WTC11 (cell line): Measurements from ENCODE around the gene OTUD7B. TPM values are rescaled to one million over a fixed set of nuclear protein-coding genes. Genes with fewer than 3 reads are reported as not detected.

Source experiments
- ATAC-seq: fragments of 200-7000 bp; cut with Tn5 transposase; 2 replicates; pipeline ENCODE4 v1.10.0; 2021; ENCODE audit warnings: mild to moderate bottlenecking, moderate library complexity
- CTCF ChIA-PET: fragments of 300-600 bp; sonication (Branson Sonifier 250); formaldehyde crosslinking; loops from one replicate; lab custom pipeline; 2021; ENCODE audit warnings: antibody characterized with exemption; lab: Charles Lee
- POLR2A ChIA-PET: fragments of 350-600 bp; sonication (Branson Sonifier 250); formaldehyde crosslinking; loops from one replicate; lab custom pipeline; 2021; ENCODE audit warnings: antibody characterized with exemption; lab: Charles Lee
- DNase-seq: peaks from one replicate; pipeline ENCODE4 v3.0.0; 2021; ENCODE audit warnings: low spot score
- H3K27ac Mint-ChIP-seq: 2 replicates; pipeline ENCODE4 v1.8.0; 2021; ENCODE audit warnings: mixed read lengths
- H3K27me3 Mint-ChIP-seq: 2 replicates; pipeline ENCODE4 v1.8.0; 2021; ENCODE audit warnings: low read depth, mild to moderate bottlenecking, moderate library complexity, mixed read lengths
- H3K36me3 Mint-ChIP-seq: 2 replicates; pipeline ENCODE4 v1.8.0; 2021; ENCODE audit warnings: mixed read lengths
- H3K4me1 Mint-ChIP-seq: 2 replicates; pipeline ENCODE4 v1.8.0; 2022; ENCODE audit warnings: mixed read lengths
- H3K4me3 Mint-ChIP-seq: 2 replicates; pipeline ENCODE4 v1.8.0; 2021; ENCODE audit warnings: mild to moderate bottlenecking, moderate library complexity, mixed read lengths
- H3K9me3 Mint-ChIP-seq: 2 replicates; pipeline ENCODE4 v1.8.0; 2021; ENCODE audit warnings: mixed read lengths
- E2F4 ChIP-seq: sonication (generic); formaldehyde crosslinking; IDR thresholded peaks from 2 replicates; pipeline ENCODE4 v1.8.1; 2022; ENCODE audit warnings: low read depth, mild to moderate bottlenecking, moderate library complexity, missing genetic modification reagents, borderline replicate concordance
- FOXJ3 ChIP-seq: sonication (generic); formaldehyde crosslinking; IDR thresholded peaks from 2 replicates; pipeline ENCODE4 v1.9.0; 2021; ENCODE audit warnings: missing genetic modification reagents, mild to moderate bottlenecking, borderline replicate concordance
- NR1H2 ChIP-seq: sonication (generic); formaldehyde crosslinking; IDR thresholded peaks from 2 replicates; pipeline ENCODE4 v1.9.0; 2021; ENCODE audit warnings: mild to moderate bottlenecking, moderate library complexity, missing genetic modification reagents
- USF2 ChIP-seq: sonication (generic); formaldehyde crosslinking; IDR thresholded peaks from 2 replicates; pipeline ENCODE4 v1.8.1; 2023; ENCODE audit warnings: mild to moderate bottlenecking, missing genetic modification reagents, moderate library complexity
- ZNF317 ChIP-seq: sonication (generic); formaldehyde crosslinking; IDR thresholded peaks from 2 replicates; pipeline ENCODE4 v1.8.1; 2023; ENCODE audit warnings: low read depth, mild to moderate bottlenecking, moderate library complexity, missing genetic modification reagents, borderline replicate concordance
- total RNA-seq: library from RNA; stranded (reverse); gene quantifications from 3 replicates; pipeline ENCODE4 v1.2.3, GENCODE V29; 2021
- TF ChIP-seq, protein P1 (sequence below): sonication (generic); formaldehyde crosslinking; IDR thresholded peaks from 2 replicates; pipeline ENCODE4 v1.8.0; 2022; ENCODE audit warnings: mild to moderate bottlenecking, missing genetic modification reagents
- TF ChIP-seq, protein P2 (sequence below): sonication (generic); formaldehyde crosslinking; IDR thresholded peaks from 2 replicates; pipeline ENCODE4 v1.8.0; 2023; ENCODE audit warnings: mild to moderate bottlenecking, missing genetic modification reagents
- TF ChIP-seq, protein P3 (sequence below): sonication (generic); formaldehyde crosslinking; IDR thresholded peaks from 2 replicates; pipeline ENCODE4 v1.8.0; 2023; ENCODE audit warnings: missing genetic modification reagents, mild to moderate bottlenecking, borderline replicate concordance
- TF ChIP-seq, protein P4 (sequence below): sonication (generic); formaldehyde crosslinking; IDR thresholded peaks from 2 replicates; pipeline ENCODE4 v1.8.1; 2022; ENCODE audit warnings: low read depth, missing genetic modification reagents, borderline replicate concordance
- TF ChIP-seq, protein P5 (sequence below): sonication (generic); formaldehyde crosslinking; IDR thresholded peaks from 2 replicates; pipeline ENCODE4 v1.8.1; 2023; ENCODE audit warnings: mild to moderate bottlenecking, moderate library complexity, missing genetic modification reagents

OTUD7B gene
- total RNA-seq, 1 experiment from 2014 or later: 21.0 TPM

DNA sequence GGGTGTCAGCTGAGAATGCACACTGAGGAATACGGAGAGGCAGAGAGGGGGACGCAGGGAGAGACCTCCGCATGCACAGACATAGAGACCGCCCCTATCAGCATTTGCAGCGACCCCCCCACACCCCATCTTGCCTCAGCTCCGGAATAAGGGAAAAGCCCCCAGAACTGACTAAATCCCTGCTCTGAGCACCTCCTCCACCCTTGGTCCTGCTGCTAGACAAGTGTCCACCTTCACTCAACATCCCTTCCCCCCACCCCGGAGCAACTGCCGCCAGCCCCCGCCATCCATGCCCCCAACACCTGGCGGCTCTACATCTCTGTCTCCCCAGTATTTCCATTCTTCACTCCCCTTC, 93.7 kb downstream of the OTUD7B start:
- Mint-ChIP-seq H3K36me3 (peaks cover 4% of the 10 kb centered on the region), H3K9me3 (no peaks in the 10 kb centered on the region), H3K27me3 (no peaks in the 10 kb centered on the region), H3K4me1 (peaks cover 23% of the 10 kb centered on the region), H3K27ac (no peak overlapping the region), H3K4me3 (peak overlapping the region; percentile 91)
- no peak for DNase-seq
- TF ChIP-seq FOXJ3 (CRISPR knock-in tag): no peak
- TF ChIP-seq, protein P1, sequence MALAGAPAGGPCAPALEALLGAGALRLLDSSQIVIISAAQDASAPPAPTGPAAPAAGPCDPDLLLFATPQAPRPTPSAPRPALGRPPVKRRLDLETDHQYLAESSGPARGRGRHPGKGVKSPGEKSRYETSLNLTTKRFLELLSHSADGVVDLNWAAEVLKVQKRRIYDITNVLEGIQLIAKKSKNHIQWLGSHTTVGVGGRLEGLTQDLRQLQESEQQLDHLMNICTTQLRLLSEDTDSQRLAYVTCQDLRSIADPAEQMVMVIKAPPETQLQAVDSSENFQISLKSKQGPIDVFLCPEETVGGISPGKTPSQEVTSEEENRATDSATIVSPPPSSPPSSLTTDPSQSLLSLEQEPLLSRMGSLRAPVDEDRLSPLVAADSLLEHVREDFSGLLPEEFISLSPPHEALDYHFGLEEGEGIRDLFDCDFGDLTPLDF (CRISPR knock-in tag): no peak
- TF ChIP-seq, protein P2, sequence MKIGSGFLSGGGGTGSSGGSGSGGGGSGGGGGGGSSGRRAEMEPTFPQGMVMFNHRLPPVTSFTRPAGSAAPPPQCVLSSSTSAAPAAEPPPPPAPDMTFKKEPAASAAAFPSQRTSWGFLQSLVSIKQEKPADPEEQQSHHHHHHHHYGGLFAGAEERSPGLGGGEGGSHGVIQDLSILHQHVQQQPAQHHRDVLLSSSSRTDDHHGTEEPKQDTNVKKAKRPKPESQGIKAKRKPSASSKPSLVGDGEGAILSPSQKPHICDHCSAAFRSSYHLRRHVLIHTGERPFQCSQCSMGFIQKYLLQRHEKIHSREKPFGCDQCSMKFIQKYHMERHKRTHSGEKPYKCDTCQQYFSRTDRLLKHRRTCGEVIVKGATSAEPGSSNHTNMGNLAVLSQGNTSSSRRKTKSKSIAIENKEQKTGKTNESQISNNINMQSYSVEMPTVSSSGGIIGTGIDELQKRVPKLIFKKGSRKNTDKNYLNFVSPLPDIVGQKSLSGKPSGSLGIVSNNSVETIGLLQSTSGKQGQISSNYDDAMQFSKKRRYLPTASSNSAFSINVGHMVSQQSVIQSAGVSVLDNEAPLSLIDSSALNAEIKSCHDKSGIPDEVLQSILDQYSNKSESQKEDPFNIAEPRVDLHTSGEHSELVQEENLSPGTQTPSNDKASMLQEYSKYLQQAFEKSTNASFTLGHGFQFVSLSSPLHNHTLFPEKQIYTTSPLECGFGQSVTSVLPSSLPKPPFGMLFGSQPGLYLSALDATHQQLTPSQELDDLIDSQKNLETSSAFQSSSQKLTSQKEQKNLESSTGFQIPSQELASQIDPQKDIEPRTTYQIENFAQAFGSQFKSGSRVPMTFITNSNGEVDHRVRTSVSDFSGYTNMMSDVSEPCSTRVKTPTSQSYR (CRISPR knock-in tag): no peak
- TF ChIP-seq, protein P3, sequence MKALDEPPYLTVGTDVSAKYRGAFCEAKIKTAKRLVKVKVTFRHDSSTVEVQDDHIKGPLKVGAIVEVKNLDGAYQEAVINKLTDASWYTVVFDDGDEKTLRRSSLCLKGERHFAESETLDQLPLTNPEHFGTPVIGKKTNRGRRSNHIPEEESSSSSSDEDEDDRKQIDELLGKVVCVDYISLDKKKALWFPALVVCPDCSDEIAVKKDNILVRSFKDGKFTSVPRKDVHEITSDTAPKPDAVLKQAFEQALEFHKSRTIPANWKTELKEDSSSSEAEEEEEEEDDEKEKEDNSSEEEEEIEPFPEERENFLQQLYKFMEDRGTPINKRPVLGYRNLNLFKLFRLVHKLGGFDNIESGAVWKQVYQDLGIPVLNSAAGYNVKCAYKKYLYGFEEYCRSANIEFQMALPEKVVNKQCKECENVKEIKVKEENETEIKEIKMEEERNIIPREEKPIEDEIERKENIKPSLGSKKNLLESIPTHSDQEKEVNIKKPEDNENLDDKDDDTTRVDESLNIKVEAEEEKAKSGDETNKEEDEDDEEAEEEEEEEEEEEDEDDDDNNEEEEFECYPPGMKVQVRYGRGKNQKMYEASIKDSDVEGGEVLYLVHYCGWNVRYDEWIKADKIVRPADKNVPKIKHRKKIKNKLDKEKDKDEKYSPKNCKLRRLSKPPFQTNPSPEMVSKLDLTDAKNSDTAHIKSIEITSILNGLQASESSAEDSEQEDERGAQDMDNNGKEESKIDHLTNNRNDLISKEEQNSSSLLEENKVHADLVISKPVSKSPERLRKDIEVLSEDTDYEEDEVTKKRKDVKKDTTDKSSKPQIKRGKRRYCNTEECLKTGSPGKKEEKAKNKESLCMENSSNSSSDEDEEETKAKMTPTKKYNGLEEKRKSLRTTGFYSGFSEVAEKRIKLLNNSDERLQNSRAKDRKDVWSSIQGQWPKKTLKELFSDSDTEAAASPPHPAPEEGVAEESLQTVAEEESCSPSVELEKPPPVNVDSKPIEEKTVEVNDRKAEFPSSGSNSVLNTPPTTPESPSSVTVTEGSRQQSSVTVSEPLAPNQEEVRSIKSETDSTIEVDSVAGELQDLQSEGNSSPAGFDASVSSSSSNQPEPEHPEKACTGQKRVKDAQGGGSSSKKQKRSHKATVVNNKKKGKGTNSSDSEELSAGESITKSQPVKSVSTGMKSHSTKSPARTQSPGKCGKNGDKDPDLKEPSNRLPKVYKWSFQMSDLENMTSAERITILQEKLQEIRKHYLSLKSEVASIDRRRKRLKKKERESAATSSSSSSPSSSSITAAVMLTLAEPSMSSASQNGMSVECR (CRISPR knock-in tag): no peak
- TF ChIP-seq E2F4 (CRISPR knock-in tag): no peak
- no peak for TF ChIP-seq USF2 (CRISPR knock-in tag)
- TF ChIP-seq, protein P4, sequence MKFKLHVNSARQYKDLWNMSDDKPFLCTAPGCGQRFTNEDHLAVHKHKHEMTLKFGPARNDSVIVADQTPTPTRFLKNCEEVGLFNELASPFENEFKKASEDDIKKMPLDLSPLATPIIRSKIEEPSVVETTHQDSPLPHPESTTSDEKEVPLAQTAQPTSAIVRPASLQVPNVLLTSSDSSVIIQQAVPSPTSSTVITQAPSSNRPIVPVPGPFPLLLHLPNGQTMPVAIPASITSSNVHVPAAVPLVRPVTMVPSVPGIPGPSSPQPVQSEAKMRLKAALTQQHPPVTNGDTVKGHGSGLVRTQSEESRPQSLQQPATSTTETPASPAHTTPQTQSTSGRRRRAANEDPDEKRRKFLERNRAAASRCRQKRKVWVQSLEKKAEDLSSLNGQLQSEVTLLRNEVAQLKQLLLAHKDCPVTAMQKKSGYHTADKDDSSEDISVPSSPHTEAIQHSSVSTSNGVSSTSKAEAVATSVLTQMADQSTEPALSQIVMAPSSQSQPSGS (CRISPR knock-in tag): no peak
- no peak for TF ChIP-seq NR1H2 (CRISPR knock-in tag)
- TF ChIP-seq, protein P5, sequence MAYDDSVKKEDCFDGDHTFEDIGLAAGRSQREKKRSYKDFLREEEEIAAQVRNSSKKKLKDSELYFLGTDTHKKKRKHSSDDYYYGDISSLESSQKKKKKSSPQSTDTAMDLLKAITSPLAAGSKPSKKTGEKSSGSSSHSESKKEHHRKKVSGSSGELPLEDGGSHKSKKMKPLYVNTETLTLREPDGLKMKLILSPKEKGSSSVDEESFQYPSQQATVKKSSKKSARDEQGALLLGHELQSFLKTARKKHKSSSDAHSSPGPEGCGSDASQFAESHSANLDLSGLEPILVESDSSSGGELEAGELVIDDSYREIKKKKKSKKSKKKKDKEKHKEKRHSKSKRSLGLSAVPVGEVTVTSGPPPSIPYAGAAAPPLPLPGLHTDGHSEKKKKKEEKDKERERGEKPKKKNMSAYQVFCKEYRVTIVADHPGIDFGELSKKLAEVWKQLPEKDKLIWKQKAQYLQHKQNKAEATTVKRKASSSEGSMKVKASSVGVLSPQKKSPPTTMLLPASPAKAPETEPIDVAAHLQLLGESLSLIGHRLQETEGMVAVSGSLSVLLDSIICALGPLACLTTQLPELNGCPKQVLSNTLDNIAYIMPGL (CRISPR knock-in tag): no peak
- no peak for TF ChIP-seq ZNF317 (CRISPR knock-in tag)
- ChIA-PET POLR2A (interaction anchor here (1.8 kb wide), 1 partner anchor 29 kb away, joined by 16 read pairs; a partner anchor contains a TSS), CTCF (no interaction called here)
- no peak for ATAC-seq
